Mesodermal cell (in vitro differentiated cells): ENCODE measurements around the gene CACHD1.

ENCODE experiments used
- H3K27ac ChIP-seq: 2 replicates; pipeline ENCODE4 v1.7.0; 2013; ENCODE audit warnings: mild to moderate bottlenecking, low read depth, low read length, moderate library complexity; ENCODE audit not compliant: severe bottlenecking
- H3K36me3 ChIP-seq: 2 replicates; pipeline ENCODE4 v1.7.1; 2013; ENCODE audit warnings: mild to moderate bottlenecking, low read length, moderate library complexity; ENCODE audit not compliant: control insufficient read depth, insufficient read depth
- H3K4me1 ChIP-seq: one replicate; pipeline ENCODE4 v1.7.1; 2013; ENCODE audit warnings: mild to moderate bottlenecking, low read length; ENCODE audit not compliant: insufficient read depth, control insufficient read depth, poor library complexity, severe bottlenecking
- H3K4me3 ChIP-seq: 2 replicates; pipeline ENCODE4 v1.7.0; 2013; ENCODE audit warnings: low read length, control low read depth, mild to moderate bottlenecking; ENCODE audit not compliant: insufficient read depth, poor library complexity, severe bottlenecking; ENCODE audit errors: extremely low read depth
- H3K9me3 ChIP-seq: 2 replicates; pipeline ENCODE4 v1.7.1; 2013; ENCODE audit warnings: mild to moderate bottlenecking, low read length, moderate library complexity; ENCODE audit not compliant: control insufficient read depth
- WGBS, 2 experiments: methylation state at CpG; one replicate each; pipeline ENCODE4 v1.1.5; 2013; ENCODE audit warnings: missing lambda C conversion rate in 2 of 2; ENCODE audit not compliant: insufficient coverage in 2 of 2; 5-methylcytosine and 5-hydroxymethylcytosine counted together

Gene CACHD1

DNA sequence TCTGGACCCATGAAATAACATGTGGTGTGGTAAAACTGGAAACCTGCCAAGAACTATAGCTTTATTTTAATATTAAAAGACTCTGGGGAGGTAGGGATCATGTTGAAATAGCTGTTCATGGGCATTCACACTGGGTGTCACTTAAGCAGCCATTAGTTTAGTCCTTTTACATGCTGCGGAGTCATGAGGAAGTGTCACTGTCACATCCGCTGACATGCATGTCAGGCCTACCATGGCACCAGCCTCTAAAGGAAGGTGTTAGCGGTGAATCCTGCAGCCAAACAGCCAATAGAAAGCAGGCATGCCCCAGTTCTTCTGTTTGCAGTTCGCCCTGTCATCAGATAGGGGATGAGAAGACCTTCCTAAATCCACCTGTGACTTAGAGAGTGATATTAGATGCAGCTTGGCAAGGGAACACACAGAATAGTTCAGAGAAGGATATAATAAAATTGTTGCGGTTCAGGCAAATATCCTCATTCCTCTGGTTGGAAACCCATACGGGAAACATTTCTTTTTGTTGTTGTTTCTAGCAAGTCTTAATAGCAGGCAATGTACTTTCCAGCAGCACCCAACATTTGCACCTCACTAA is 100.4 kb downstream of the CACHD1 start:
- Histone ChIP-seq H3K36me3 (peaks cover 4% of the 10 kb centered on the region), H3K4me1 (peaks cover 3% of the 10 kb centered on the region), H3K4me3 (no peak overlapping the region), H3K9me3 (no peaks in the 10 kb centered on the region), H3K27ac (no peak overlapping the region)
- WGBS, 2 experiments = 100% methylated on average over 3 of the region's 6 CpGs

DNA sequence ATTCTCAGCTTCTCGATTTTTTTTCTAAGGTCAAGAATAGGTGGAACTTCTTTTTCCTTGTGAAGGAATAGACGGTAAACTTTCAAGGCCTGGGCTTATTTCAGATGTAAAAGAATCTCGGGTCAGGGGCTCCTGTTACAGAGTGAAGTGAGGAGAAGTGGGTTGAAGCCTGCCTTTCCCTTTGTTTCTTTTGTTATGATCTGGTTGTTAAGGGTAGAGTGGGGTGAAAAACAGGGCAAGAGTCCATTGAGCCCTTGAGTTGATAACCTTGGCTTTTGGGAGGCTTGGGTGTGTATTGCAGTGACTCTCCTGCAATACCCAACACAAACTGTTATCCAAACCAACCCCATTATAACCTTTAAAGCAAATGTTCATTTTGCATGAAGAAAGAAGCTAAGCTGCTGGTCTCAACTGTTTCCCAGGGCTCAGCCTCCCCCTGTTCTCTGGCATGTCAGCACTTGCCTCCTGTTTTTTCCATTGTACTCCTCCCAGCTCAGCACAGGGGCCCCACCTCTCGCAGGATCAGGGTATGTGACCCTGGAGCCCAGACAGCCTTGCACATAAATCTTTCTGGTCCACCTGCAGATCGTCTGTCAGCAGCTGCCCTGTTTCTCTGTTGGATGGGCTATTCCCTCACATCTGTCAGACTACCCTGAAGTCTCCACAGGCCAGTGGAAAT is 102.4 kb downstream of the CACHD1 start:
- Histone ChIP-seq H3K4me3 (no peak overlapping the region), H3K9me3 (no peaks in the 10 kb centered on the region), H3K36me3 (peaks cover 4% of the 10 kb centered on the region), H3K27ac (peak overlapping the region; percentile 54), H3K4me1 (peaks cover 3% of the 10 kb centered on the region)
- 61 to 67% methylated on average over 3 of the region's 5 CpGs for WGBS, 2 experiments

DNA sequence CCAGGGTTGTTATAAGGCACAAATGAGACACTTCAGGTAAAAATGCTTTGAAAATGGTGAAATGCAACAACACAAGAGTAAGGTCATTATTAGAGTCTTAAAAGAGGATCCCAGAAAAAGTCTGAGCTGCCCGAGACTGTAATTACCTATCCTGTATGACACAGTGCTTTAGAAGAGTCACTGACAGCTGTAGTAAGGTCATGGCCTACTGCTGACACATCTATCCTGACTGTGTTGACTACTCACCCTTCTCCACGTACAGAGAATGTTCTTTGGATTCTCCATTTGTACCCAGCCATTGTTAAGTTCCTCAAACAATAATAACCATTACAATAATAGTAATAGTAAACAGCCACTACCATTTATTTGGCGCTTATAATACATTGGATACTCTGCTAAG is 104.4 kb downstream of the CACHD1 start:
- H3K9me3 ChIP-seq = no peaks in the 10 kb centered on the region

DNA sequence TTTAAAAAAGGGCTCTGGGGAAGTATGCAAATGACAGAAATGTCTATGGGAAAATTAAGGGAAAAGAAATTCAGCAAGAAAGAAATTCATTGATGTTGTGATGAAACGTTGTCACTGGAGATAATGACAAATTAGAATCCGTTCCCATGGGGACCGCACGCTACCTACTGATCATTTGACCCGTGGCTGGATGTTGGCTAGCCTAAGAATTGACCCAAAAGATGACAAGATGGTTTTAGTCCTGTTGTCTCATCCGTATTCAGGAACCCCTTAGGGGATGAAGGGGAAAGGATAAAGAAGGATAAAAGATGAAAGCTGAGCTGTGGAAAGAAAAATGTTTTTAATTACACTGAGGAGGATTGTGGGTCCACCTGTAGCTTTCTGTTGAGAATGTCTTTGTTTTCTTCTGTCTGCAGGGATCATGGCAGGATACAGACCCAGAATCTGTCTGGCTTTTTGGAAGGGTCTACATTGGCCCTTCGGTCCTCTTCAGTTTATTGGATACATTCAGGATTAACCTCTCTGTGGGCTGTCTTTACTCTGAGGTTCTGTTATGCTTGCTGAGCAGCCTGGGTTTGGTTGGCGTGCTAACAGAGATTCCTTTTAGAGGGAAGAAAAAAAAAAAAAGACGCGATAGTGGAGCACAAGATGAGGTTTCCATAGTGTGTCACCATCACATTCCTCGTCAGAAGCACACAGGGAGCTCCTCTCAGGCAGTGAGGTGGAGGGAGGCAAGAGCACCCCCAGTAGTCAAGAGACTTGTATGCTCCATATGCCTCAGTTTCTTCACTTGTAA is 106.2 kb downstream of the CACHD1 start:
- no peak overlapping the region for H3K4me3 ChIP-seq
- H3K36me3 ChIP-seq = no peaks in the 10 kb centered on the region
- no peaks in the 10 kb centered on the region for H3K9me3 ChIP-seq
- peaks cover 3% of the 10 kb centered on the region for H3K4me1 ChIP-seq
- 86 to 90% methylated on average over 8 to 9 of the region's 11 CpGs for WGBS, 2 experiments
- no peak overlapping the region for H3K27ac ChIP-seq

More for the DNA sequence above, 104.4 kb downstream of the CACHD1 start:
- no peak overlapping the region for H3K4me3 ChIP-seq
- no peak overlapping the region for H3K27ac ChIP-seq
- 68 to 78% methylated on average over 2 to 3 of the region's 3 CpGs for WGBS, 2 experiments
- H3K36me3 ChIP-seq = no peaks in the 10 kb centered on the region
- peaks cover 3% of the 10 kb centered on the region for H3K4me1 ChIP-seq

DNA sequence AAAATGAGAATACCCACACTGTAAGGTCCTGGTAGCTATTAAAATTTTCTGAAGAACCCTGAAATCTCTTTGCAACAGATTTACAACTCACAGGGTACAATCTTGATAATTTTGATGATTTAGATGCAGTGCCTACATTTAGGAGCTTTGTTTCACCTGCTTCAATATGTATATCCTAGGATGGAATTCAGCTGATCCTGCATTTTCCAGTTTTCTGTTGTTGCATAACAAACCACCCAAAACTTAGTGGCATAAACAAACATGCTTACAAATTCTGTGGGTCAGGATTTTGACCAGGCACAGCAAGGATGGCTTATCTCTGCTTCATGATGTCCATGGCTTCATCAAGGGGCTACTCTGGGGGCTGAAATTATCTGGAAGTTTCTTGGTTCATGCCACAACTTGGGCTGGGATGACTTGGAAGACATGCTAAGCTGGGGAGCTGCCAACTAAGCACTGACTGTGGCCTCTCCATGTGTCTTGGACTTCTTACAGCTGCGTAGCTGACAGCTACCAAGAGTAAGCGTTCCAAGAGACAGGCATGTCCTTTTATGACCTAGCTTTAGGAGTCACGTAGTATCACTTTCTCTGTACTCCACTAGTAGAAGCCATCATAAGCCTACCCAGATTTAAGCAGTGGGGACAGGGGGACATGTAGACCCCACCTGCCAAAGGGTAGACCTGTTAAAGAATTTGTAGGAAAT is 108.5 kb downstream of the CACHD1 start:
- WGBS, 2 experiments = 100% methylated on average over 2 to 3 of the region's 3 CpGs

GRCh38 chr1:64579767-64580166 is 109.8 kb downstream of the CACHD1 start:
- H3K27ac ChIP-seq = no peak overlapping the region
- 100% methylated on average over 2 to 4 of the region's 5 CpGs for WGBS, 2 experiments
- no peak overlapping the region for H3K4me3 ChIP-seq
- no peaks in the 10 kb centered on the region for H3K9me3 ChIP-seq
- H3K4me1 ChIP-seq = no peaks in the 10 kb centered on the region
- no peaks in the 10 kb centered on the region for H3K36me3 ChIP-seq

More for the DNA sequence above, 108.5 kb downstream of the CACHD1 start:
- no peaks in the 10 kb centered on the region for H3K36me3 ChIP-seq
- no peak overlapping the region for H3K4me3 ChIP-seq
- no peaks in the 10 kb centered on the region for H3K9me3 ChIP-seq
- H3K4me1 ChIP-seq = peaks cover 3% of the 10 kb centered on the region
- H3K27ac ChIP-seq = no peak overlapping the region

DNA sequence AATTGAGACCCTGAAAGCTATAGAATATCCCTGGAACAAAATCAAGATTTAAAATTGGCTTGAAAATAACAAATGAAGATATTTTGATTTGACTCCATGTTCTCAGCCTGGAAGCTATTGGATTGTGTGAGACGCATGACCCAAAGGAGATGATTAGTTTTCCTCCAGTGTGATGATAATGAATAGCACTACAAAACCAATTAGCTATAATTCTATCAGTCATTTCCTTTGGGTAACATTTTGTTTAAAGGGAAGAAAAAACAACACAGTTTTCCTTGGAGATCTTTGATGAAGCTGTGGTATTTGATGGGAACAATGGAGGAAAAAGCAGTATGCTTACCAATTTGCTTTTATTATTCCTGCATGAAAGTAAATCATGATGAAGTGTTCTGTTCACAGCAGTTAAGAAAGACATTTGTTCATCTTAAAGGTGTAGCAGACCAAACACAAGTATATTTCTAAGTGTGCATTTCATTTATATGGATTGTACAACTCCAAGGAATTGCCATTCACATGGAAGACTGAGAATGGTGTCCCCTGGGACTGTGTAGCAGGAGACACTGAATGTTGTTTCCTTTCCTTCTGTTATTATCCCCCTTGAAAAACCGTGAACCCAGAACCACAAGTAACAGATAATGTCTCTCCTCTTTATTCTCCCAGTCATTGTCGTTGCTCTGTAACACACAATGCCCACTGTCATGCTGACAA is 111.4 kb downstream of the CACHD1 start:
- 85 to 100% methylated on average over 1 to 2 of the region's 3 CpGs for WGBS, 2 experiments
- no peak overlapping the region for H3K27ac ChIP-seq

DNA sequence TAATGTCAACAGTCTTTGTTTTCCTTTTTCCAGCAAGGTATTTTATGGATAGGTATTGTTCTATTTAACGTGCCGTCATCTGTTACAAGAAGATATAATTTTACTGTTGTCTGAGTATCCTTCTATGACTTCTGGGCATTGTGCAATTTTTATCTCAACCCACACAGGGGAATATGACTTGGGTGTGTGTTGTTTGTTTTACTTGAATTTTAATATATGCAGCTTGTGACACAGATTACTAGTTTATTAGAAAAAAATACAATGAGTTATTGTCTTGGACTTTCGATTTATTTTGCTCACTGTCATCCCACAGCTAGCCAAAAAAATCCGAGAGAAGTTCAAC is 111.9 kb downstream of the CACHD1 start:
- WGBS, 2 experiments = 83 to 100% methylated on average over 2 of the region's 4 CpGs

More for the DNA sequence above, 111.4 kb downstream of the CACHD1 start:
- H3K4me1 ChIP-seq = no peaks in the 10 kb centered on the region
- H3K9me3 ChIP-seq = no peaks in the 10 kb centered on the region
- no peaks in the 10 kb centered on the region for H3K36me3 ChIP-seq
- H3K4me3 ChIP-seq = no peak overlapping the region

DNA sequence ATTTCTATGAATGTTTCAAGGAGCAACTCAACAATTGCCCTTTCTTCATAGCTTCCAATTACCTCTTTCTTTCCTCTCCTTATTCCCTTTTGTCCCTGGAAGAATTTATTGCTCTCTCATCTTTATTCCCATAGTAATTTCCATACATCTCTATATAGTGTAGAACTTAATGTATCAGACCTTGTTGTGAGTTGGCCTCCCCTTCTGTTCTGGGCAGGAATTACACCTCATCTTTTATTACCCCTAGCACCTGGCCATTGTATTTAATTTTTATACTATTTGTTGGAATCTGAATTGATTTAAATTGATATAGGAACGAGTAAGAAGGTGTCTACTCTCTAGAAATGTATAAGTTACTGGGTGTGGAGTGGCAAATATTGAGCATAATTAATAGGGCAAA is 114.5 kb downstream of the CACHD1 start:
- Histone ChIP-seq H3K36me3 (no peaks in the 10 kb centered on the region), H3K27ac (no peak overlapping the region), H3K4me1 (no peaks in the 10 kb centered on the region), H3K4me3 (no peak overlapping the region), H3K9me3 (no peaks in the 10 kb centered on the region)
- WGBS, 2 experiments = 86 to 100% methylated on average over 1 of the region's 1 CpG

More for the DNA sequence above, 111.9 kb downstream of the CACHD1 start:
- no peak overlapping the region for H3K4me3 ChIP-seq
- H3K36me3 ChIP-seq = no peaks in the 10 kb centered on the region
- no peaks in the 10 kb centered on the region for H3K4me1 ChIP-seq
- H3K9me3 ChIP-seq = no peaks in the 10 kb centered on the region
- no peak overlapping the region for H3K27ac ChIP-seq

GRCh38 chr1:64588876-64589275 is 118.9 kb downstream of the CACHD1 start:
- no peaks in the 10 kb centered on the region for H3K9me3 ChIP-seq
- no peaks in the 10 kb centered on the region for H3K36me3 ChIP-seq
- no peaks in the 10 kb centered on the region for H3K4me1 ChIP-seq
- no peak overlapping the region for H3K27ac ChIP-seq
- H3K4me3 ChIP-seq = no peak overlapping the region
